Heart right ventricle (tissue), 16 donors: ENCODE results near the gene TBC1D22A. TPM values are rescaled to one million over a fixed set of nuclear protein-coding genes. Genes with fewer than 3 reads are reported as not detected.

Experiments
- ATAC-seq, 8 donors: fragments of 200-7000 bp; cut with Tn5 transposase; one replicate each; pipeline ENCODE4 v1.9.1; 2020; ENCODE audit warnings: mild to moderate bottlenecking in 8 of 8, moderate library complexity in 8 of 8, moderate number of reproducible peaks in 1 of 8
- DNase-seq, 2 donors: peaks; one replicate each; pipeline ENCODE4 v3.0.0-alpha.2; 2020
- H3K27ac ChIP-seq, 10 donors: fragments of 200-600 bp; sonication (generic) in 2 of 10; one replicate each; pipeline versions ENCODE4 v1.5.0 to v1.8.0; 2020 to 2022; ENCODE audit warnings: mild to moderate bottlenecking in 3 of 10
- H3K27me3 ChIP-seq, 7 donors: fragments of 200-600 bp; one replicate each; pipeline ENCODE4 v1.8.0; 2021 to 2022; ENCODE audit warnings: mild to moderate bottlenecking in 2 of 7
- H3K36me3 ChIP-seq, 9 donors: fragments of 200-600 bp; sonication (generic) in 1 of 9; one replicate each; pipeline versions ENCODE4 v1.5.0 to v1.8.0; 2020 to 2022; ENCODE audit warnings: mild to moderate bottlenecking in 2 of 9
- H3K4me1 ChIP-seq, 9 donors: fragments of 200-600 bp; sonication (generic) in 1 of 9; one replicate each; pipeline versions ENCODE4 v1.5.0 to v1.8.0; 2020 to 2022; ENCODE audit warnings: mild to moderate bottlenecking in 4 of 9
- H3K4me3 ChIP-seq, 10 donors: fragments of 200-600 bp; sonication (generic) in 2 of 10; one replicate each; pipeline versions ENCODE4 v1.5.0 to v1.8.0; 2020 to 2022; ENCODE audit warnings: mild to moderate bottlenecking in 7 of 10, moderate library complexity in 2 of 10
- H3K9me3 ChIP-seq, 11 donors: fragments of 200-600 bp in 10 of 11; sonication (generic) in 2 of 11; one replicate each; pipeline versions ENCODE4 v1.5.0 to v1.8.0; 2013 to 2022; ENCODE audit warnings: mild to moderate bottlenecking in 2 of 11, control low read depth in 1 of 11, moderate library complexity in 1 of 11
- CTCF ChIP-seq, 9 donors: fragments of 200-600 bp; sonication (generic) in 2 of 9; IDR thresholded peaks; one replicate each; pipeline versions ENCODE4 v1.5.0 to v1.8.0; 2021 to 2022; ENCODE audit warnings: antibody characterized with exemption in 9 of 9, mild to moderate bottlenecking in 5 of 9, moderate library complexity in 1 of 9
- WGBS, 2 donors: extraction: QIAGEN DNeasy Blood & Tissue Kit; methylation state at CpG; one replicate each; pipeline ENCODE4 v1.1.7; 2013; ENCODE audit warnings: inconsistent platforms in 1 of 2; 5-methylcytosine and 5-hydroxymethylcytosine counted together
- intact Hi-C, 10 donors: fragments of 100-400 bp; cut with DNase I; formaldehyde crosslinking; loops; one replicate each; pipeline versions ENCODE4 v1.11.1 to v1.14.2; 2022
- polyA plus RNA-seq, 2 donors: library from polyadenylated mRNA; stranded (reverse); fragments of 200-250 nt; gene quantifications; one replicate each; pipeline ENCODE4 v1.2.3, GENCODE V29; 2013
- total RNA-seq, 10 donors: library from RNA; stranded (reverse); fragmentation: NEBNext Ultra II Directional in 3 of 10; extraction: Animal tissue kit (Norgen Biotek cat#: 25700) in 3 of 10; gene quantifications; one replicate each; pipeline versions ENCODE4 v1.2.1 to v1.2.4, GENCODE V29; 2021 to 2023
- donor health status: Arrhythmogenic right ventricular cardiomyopathy.
- donor health status: ischemic (EF 13 %, LVEDD 7.1; RV severe dilation, severe dysfunction).
- donor health status: healthy with polysubstance abuse.
- donor health status: DM: no; HTN: yes; CAD: no.
- donor health status: DM: no; HTN: no; CAD: no.
- donor health status: ischemic (EF 25% LVEDD 6.9; RV normal size, moderate dysfunction).
- donor health status: ischemic (EF 25% LVEDD 5.7; RV mildly dilated, moderate dysfunction).
- donor health status: healthy.
- donor health status: DM: yes; HTN: yes; CAD: no.
- donor health status: Ischemic cardiomyopathy.
- donor health status: ischemic (EF 35%, LVEDD 5.7; RV mildly dilated, moderate dysfunction).
- donor health status: nonischemic (EF 11% LVEDD 7.7; RV severe dilation, severe dysfunction).
- donor health status: DM: yes; HTN: yes; CAD: no.
- donor health status: PGD.
- donor health status: ischemic (EF 29% LVEDD 5.4; RV normal size, mild dysfunction).
- donor health status: nonischemic (EF 23%, LVEDD 6.1; RV moderate dilation, normal function).

Gene TBC1D22A
- total and polyA plus RNA-seq, 12 donors: 7.2 to 27.9 (median 17.9) TPM

- TF ChIP-seq CTCF (IDR thresholded peaks at IDR 0.05): no peak
- no peaks in the 10 kb centered on the region for H3K27me3 ChIP-seq
- ATAC-seq: no peak
- no peak overlapping the region for H3K4me3 ChIP-seq
- intact Hi-C loops: loop anchor here in 1 of 10 donors (1.0 kb wide), 1 partner anchor 23 kb away; no protein-coding TSS in a partner anchor
- H3K36me3 ChIP-seq: peaks cover 0 to 34% (median 0%) of the 10 kb centered on the region in 9 donors
- no peak for DNase-seq
- no peaks in the 10 kb centered on the region for H3K4me1 ChIP-seq
- H3K9me3 ChIP-seq: peaks cover 0 to 16% (median 4%) of the 10 kb centered on the region in 11 donors
- WGBS, 2 donors: 92 to 95% methylated on average over 10 of the region's 10 CpGs
- H3K27ac ChIP-seq: no peak overlapping the region
These were observed 160.9 kb downstream of the TBC1D22A start for GRCh38 chr22:46923394-46923793.

- DNase-seq (no peak), ATAC-seq (no peak)
- no peak overlapping the region for H3K27ac ChIP-seq
- TF ChIP-seq CTCF (IDR thresholded peaks at IDR 0.05): no peak
- no peak overlapping the region for H3K4me3 ChIP-seq
- peaks cover 0 to 16% (median 4%) of the 10 kb centered on the region in 11 donors for H3K9me3 ChIP-seq
- H3K27me3 ChIP-seq: no peaks in the 10 kb centered on the region
- WGBS, 2 donors: 63 to 83% methylated on average over 3 of the region's 3 CpGs
- intact Hi-C loops: no loop called here
- H3K36me3 ChIP-seq: peaks cover 0 to 16% (median 0%) of the 10 kb centered on the region in 9 donors
- no peaks in the 10 kb centered on the region for H3K4me1 ChIP-seq
These were observed 163.4 kb downstream of the TBC1D22A start for GRCh38 chr22:46925818-46926217.

GRCh38 chr22:46929046-46929709, 166.7 kb downstream of the TBC1D22A start:
- peaks cover 0 to 13% (median 0%) of the 10 kb centered on the region in 9 donors for H3K36me3 ChIP-seq

GRCh38 chr22:46929710-46930204, 167.3 kb downstream of the TBC1D22A start:
- no peak overlapping the region for H3K4me3 ChIP-seq
- no peak for TF ChIP-seq CTCF (IDR thresholded peaks at IDR 0.05)
- H3K36me3 ChIP-seq: peaks cover 0 to 13% (median 0%) of the 10 kb centered on the region in 9 donors
- no peaks in the 10 kb centered on the region for H3K9me3 ChIP-seq
- peaks cover 0 to 14% (median 3%) of the 10 kb centered on the region in 9 donors for H3K4me1 ChIP-seq
- intact Hi-C loops: no loop called here
- DNase-seq (no peak), ATAC-seq (no peak)
- WGBS, 2 donors: 88 to 94% methylated on average over 9 of the region's 9 CpGs
- H3K27me3 ChIP-seq: no peaks in the 10 kb centered on the region
- no peak overlapping the region for H3K27ac ChIP-seq

More at GRCh38 chr22:46929046-46929709, 166.7 kb downstream of the TBC1D22A start:
- ATAC-seq (no peak), DNase-seq (no peak)
- intact Hi-C loops: no loop called here
- no peak overlapping the region for H3K27ac ChIP-seq
- H3K27me3 ChIP-seq: no peaks in the 10 kb centered on the region
- no peak for TF ChIP-seq CTCF (IDR thresholded peaks at IDR 0.05)
- WGBS, 2 donors: 81 to 88% methylated on average over 7 of the region's 7 CpGs
- H3K4me1 ChIP-seq: peaks cover 0 to 12% (median 0%) of the 10 kb centered on the region in 9 donors
- H3K4me3 ChIP-seq: no peak overlapping the region
- H3K9me3 ChIP-seq: no peaks in the 10 kb centered on the region
